ENCODE measurements around the gene IL3RA.
"Not testable (repeated sequence)": the region's sequence is repeated elsewhere in the genome, so short reads cannot be mapped to it uniquely, and the experiment has no call there.

DNA sequence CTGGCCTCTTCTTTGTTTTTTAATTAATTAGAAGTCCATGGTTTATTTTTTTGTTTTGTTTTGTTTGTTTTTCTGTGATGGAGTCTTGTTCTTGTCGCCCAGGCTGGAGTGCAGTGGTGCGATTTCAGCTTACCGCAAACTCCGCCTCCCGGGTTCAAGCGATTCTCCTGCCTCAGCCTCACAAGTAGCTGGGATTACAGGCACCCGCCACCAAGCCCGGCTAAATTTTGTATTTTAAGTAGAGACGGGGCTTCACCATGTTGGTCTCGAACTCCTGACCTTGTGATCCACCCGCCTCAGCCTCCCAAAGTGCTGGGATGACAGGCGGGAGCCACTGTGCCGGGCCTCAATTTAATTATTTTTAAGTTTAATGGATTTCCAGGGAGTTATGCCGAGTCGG is 13.0 kb downstream of the IL3RA start:
- TF ChIP-seq, protein P1, sequence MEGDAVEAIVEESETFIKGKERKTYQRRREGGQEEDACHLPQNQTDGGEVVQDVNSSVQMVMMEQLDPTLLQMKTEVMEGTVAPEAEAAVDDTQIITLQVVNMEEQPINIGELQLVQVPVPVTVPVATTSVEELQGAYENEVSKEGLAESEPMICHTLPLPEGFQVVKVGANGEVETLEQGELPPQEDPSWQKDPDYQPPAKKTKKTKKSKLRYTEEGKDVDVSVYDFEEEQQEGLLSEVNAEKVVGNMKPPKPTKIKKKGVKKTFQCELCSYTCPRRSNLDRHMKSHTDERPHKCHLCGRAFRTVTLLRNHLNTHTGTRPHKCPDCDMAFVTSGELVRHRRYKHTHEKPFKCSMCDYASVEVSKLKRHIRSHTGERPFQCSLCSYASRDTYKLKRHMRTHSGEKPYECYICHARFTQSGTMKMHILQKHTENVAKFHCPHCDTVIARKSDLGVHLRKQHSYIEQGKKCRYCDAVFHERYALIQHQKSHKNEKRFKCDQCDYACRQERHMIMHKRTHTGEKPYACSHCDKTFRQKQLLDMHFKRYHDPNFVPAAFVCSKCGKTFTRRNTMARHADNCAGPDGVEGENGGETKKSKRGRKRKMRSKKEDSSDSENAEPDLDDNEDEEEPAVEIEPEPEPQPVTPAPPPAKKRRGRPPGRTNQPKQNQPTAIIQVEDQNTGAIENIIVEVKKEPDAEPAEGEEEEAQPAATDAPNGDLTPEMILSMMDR (conservative IDR thresholded peaks at IDR 0.05; ENCODE audit: low read length): not testable (repeated sequence)
- not testable (repeated sequence) for TF ChIP-seq EZH2phosphoT487 (IDR thresholded peaks at IDR 0.05; ENCODE audit: borderline replicate concordance, low read depth, low read length)

Data from OCI-LY7 (cell line).